Heart left ventricle (tissue), 16 donors: Measurements from ENCODE around the gene CNST. TPM values are rescaled to one million over a fixed set of nuclear protein-coding genes. Genes with fewer than 3 reads are reported as not detected.

Source experiments
- ATAC-seq, 4 donors: fragments of 200-7000 bp; cut with Tn5 transposase; one replicate each; pipeline ENCODE4 v1.9.1; 2020 to 2022; ENCODE audit warnings: moderate library complexity in 4 of 4, mild to moderate bottlenecking in 3 of 4, moderate number of reproducible peaks in 1 of 4
- DNase-seq, 5 donors: peaks; one replicate each; pipeline ENCODE4 v3.0.0-alpha.2; 2020
- H3K27ac ChIP-seq, 12 donors: fragments of 200-600 bp; sonication (generic) in 4 of 12; one replicate each; pipeline versions ENCODE4 v1.5.0 to v1.8.0; 2016 to 2022; ENCODE audit warnings: mild to moderate bottlenecking in 2 of 12
- H3K27me3 ChIP-seq, 9 donors: fragments of 200-600 bp; sonication (generic) in 2 of 9; one replicate each; pipeline versions ENCODE4 v1.5.1 to v1.8.0; 2016 to 2022; ENCODE audit warnings: mild to moderate bottlenecking in 3 of 9
- H3K36me3 ChIP-seq, 9 donors: fragments of 200-600 bp; sonication (generic) in 2 of 9; one replicate each; pipeline versions ENCODE4 v1.5.0 to v1.8.0; 2018 to 2022; ENCODE audit warnings: mild to moderate bottlenecking in 2 of 9
- H3K4me1 ChIP-seq, 12 donors: fragments of 200-600 bp; sonication (generic) in 4 of 12; one replicate each; pipeline versions ENCODE4 v1.5.0 to v1.8.0; 2016 to 2022; ENCODE audit warnings: mild to moderate bottlenecking in 3 of 12
- H3K4me3 ChIP-seq, 12 donors: fragments of 200-600 bp; sonication (generic) in 4 of 12; one replicate each; pipeline versions ENCODE4 v1.5.0 to v1.8.0; 2017 to 2022; ENCODE audit warnings: mild to moderate bottlenecking in 9 of 12, moderate library complexity in 4 of 12
- H3K9me3 ChIP-seq, 12 donors: fragments of 200-600 bp; sonication (generic) in 4 of 12; one replicate each; pipeline versions ENCODE4 v1.5.0 to v1.8.0; 2016 to 2022; ENCODE audit warnings: mild to moderate bottlenecking in 1 of 12
- CTCF ChIP-seq, 12 donors: fragments of 200-600 bp; sonication (generic) in 4 of 12; IDR thresholded peaks; one replicate each; pipeline versions ENCODE4 v1.5.0 to v1.8.0; 2018 to 2022; ENCODE audit warnings: antibody characterized with exemption in 12 of 12, mild to moderate bottlenecking in 5 of 12
- POLR2A ChIP-seq, 2 donors: fragments of 450-650 bp; IDR thresholded peaks; one replicate each; pipeline ENCODE4 v1.6.1; 2017; ENCODE audit warnings: antibody characterized with exemption in 2 of 2, mild to moderate bottlenecking in 2 of 2, moderate library complexity in 2 of 2
- WGBS, 4 donors: extraction: QIAGEN DNeasy Blood & Tissue Kit in 2 of 4; methylation state at CpG; one replicate each; pipeline versions ENCODE4 v1.1.5 to v1.1.7; 2013 to 2018; 5-methylcytosine and 5-hydroxymethylcytosine counted together
- intact Hi-C, 10 donors: fragments of 100-400 bp; cut with DNase I; formaldehyde crosslinking; loops; one replicate each; pipeline versions ENCODE4 v1.11.1 to v1.14.2; 2022
- polyA plus RNA-seq, 2 donors: library from polyadenylated mRNA; stranded (reverse); fragments of 200-250 nt; gene quantifications; one replicate each; pipeline ENCODE4 v1.2.3, GENCODE V29; 2013
- total RNA-seq, 9 donors: library from RNA; depleted of rRNA in 2 of 9; stranded (reverse); fragments of >200 nt in 2 of 9; fragmentation: NEBNext Ultra II Directional in 3 of 9; extraction: Animal tissue kit (Norgen Biotek cat#: 25700) in 3 of 9; gene quantifications; one replicate each; pipeline versions ENCODE4 v1.1.0 to v1.2.4, GENCODE V29; 2016 to 2023
- donor health status: ischemic (EF 13 %, LVEDD 7.1; RV severe dilation, severe dysfunction).
- donor health status: healthy with polysubstance abuse.
- donor health status: DM: no; HTN: yes; CAD: no.
- donor health status: DM: no; HTN: no; CAD: no.
- donor health status: ischemic (EF 25% LVEDD 6.9; RV normal size, moderate dysfunction).
- donor health status: ischemic (EF 25% LVEDD 5.7; RV mildly dilated, moderate dysfunction).
- donor health status: healthy.
- donor health status: DM: yes; HTN: yes; CAD: no.
- donor health status: ischemic (EF 35%, LVEDD 5.7; RV mildly dilated, moderate dysfunction).
- donor health status: nonischemic (EF 11% LVEDD 7.7; RV severe dilation, severe dysfunction).
- donor health status: DM: yes; HTN: yes; CAD: no.
- donor health status: PGD.
- donor health status: ischemic (EF 29% LVEDD 5.4; RV normal size, mild dysfunction).
- donor health status: nonischemic (EF 23%, LVEDD 6.1; RV moderate dilation, normal function).

Gene CNST
- total and polyA plus RNA-seq, 11 donors, result 3.9 to 23.9 (median 17.6) TPM

- DNase-seq (no peak), ATAC-seq (no peak)
- H3K4me1 ChIP-seq, result no peaks in the 10 kb centered on the region
- H3K27ac ChIP-seq, result no peak overlapping the region
- no peaks in the 10 kb centered on the region for H3K9me3 ChIP-seq
- peaks cover 0 to 94% (median 84%) of the 10 kb centered on the region in 9 donors for H3K36me3 ChIP-seq
- no peaks in the 10 kb centered on the region for H3K27me3 ChIP-seq
- WGBS, 4 donors, result 93 to 100% (median 98%) methylated on average over 1 of the region's 1 CpG
- intact Hi-C loops, result no loop called here
- H3K4me3 ChIP-seq, result no peak overlapping the region
- TF ChIP-seq POLR2A (IDR thresholded peaks at IDR 0.05) (no peak), CTCF (IDR thresholded peaks at IDR 0.05) (no peak)
These were observed 22.3 kb upstream of the CNST start for GRCh38 chr1:246544001-246544400.

GRCh38 chr1:246549665-246550064, 16.6 kb upstream of the CNST start:
- no peaks in the 10 kb centered on the region for H3K27me3 ChIP-seq
- no peak for TF ChIP-seq CTCF (IDR thresholded peaks at IDR 0.05)
- TF ChIP-seq POLR2A (IDR thresholded peaks at IDR 0.05), result no peak
- H3K9me3 ChIP-seq, result no peaks in the 10 kb centered on the region
- H3K4me1 ChIP-seq, result no peaks in the 10 kb centered on the region
- no peak overlapping the region for H3K27ac ChIP-seq
- H3K36me3 ChIP-seq, result peaks cover 0 to 96% (median 89%) of the 10 kb centered on the region in 9 donors
- H3K4me3 ChIP-seq, result no peak overlapping the region
- DNase-seq (no peak), ATAC-seq (no peak)
- intact Hi-C loops, result no loop called here
- WGBS, 4 donors, result 33 to 57% (median 38%) methylated on average over 4 of the region's 4 CpGs

- Histone ChIP-seq H3K9me3 (no peaks in the 10 kb centered on the region), H3K4me3 (no peak overlapping the region), H3K36me3 (peaks cover 0 to 98% (median 92%) of the 10 kb centered on the region in 9 donors), H3K27me3 (no peaks in the 10 kb centered on the region), H3K27ac (no peak overlapping the region), H3K4me1 (no peaks in the 10 kb centered on the region)
- ATAC-seq, result no peak
- WGBS, 4 donors, result 68 to 71% (median 70%) methylated on average over 11 of the region's 11 CpGs
- TF ChIP-seq CTCF (IDR thresholded peaks at IDR 0.05) (no peak), POLR2A (IDR thresholded peaks at IDR 0.05) (no peak)
- DNase-seq, result no peak
- intact Hi-C loops, result no loop called here
These were observed 15.9 kb upstream of the CNST start for GRCh38 chr1:246550402-246550801.

- Histone ChIP-seq H3K27me3 (no peaks in the 10 kb centered on the region), H3K27ac (no peak overlapping the region), H3K4me3 (no peak overlapping the region), H3K36me3 (peaks cover 0 to 100% (median 94%) of the 10 kb centered on the region in 9 donors), H3K9me3 (no peaks in the 10 kb centered on the region), H3K4me1 (no peaks in the 10 kb centered on the region)
- intact Hi-C loops, result no loop called here
- no peak for ATAC-seq
- no peak for TF ChIP-seq POLR2A (IDR thresholded peaks at IDR 0.05)
- no peak for TF ChIP-seq CTCF (IDR thresholded peaks at IDR 0.05)
- 93 to 98% (median 96%) methylated on average over 6 of the region's 6 CpGs for WGBS, 4 donors
- no peak for DNase-seq
These were observed 14.1 kb upstream of the CNST start for GRCh38 chr1:246552110-246552509.
